Measurements from ENCODE around the gene DNAJC8. TPM values are rescaled to one million over a fixed set of nuclear protein-coding genes. Genes with fewer than 3 reads are reported as not detected.
A peak's percentile ranks its signal among the peaks of the same experiment; 100 is the strongest.

DNAJC8 gene
- total RNA-seq, 1 donor from 2014 or later, result 132 TPM

GRCh38 chr1:28243685-28244311, 11.0 kb upstream of the DNAJC8 start:
- no peak for DNase-seq (ENCODE audit: low read depth, low spot score)
- no peak for TF ChIP-seq CTCF (conservative IDR thresholded peaks at IDR 0.05)
- Mint-ChIP-seq H3K4me1 (peaks cover 26% of the 10 kb centered on the region), H3K4me3 (peak overlapping the region; percentile 17), H3K27ac (ENCODE audit: unreplicated experiment) (no peak overlapping the region), H3K9me3 (no peaks in the 10 kb centered on the region), H3K36me3 (ENCODE audit: low read depth) (no peaks in the 10 kb centered on the region), H3K27me3 (ENCODE audit: low read depth) (no peaks in the 10 kb centered on the region)

GRCh38 chr1:28241638-28242241, 8.9 kb upstream of the DNAJC8 start:
- Mint-ChIP-seq H3K27ac (ENCODE audit: unreplicated experiment) (no peak overlapping the region), H3K4me1 (peaks cover 10% of the 10 kb centered on the region), H3K4me3 (no peak overlapping the region), H3K27me3 (ENCODE audit: low read depth) (no peaks in the 10 kb centered on the region), H3K9me3 (no peaks in the 10 kb centered on the region), H3K36me3 (ENCODE audit: low read depth) (no peaks in the 10 kb centered on the region)
- DNase-seq (ENCODE audit: low read depth, low spot score), result no peak
- no peak for TF ChIP-seq CTCF (conservative IDR thresholded peaks at IDR 0.05)

GRCh38 chr1:28240024-28240423, 7.2 kb upstream of the DNAJC8 start:
- no peaks in the 10 kb centered on the region for H3K27me3 Mint-ChIP-seq (ENCODE audit: low read depth)
- no peaks in the 10 kb centered on the region for H3K9me3 Mint-ChIP-seq
- no peak for DNase-seq (ENCODE audit: low read depth, low spot score)
- no peak overlapping the region for H3K4me3 Mint-ChIP-seq
- H3K27ac Mint-ChIP-seq (ENCODE audit: unreplicated experiment), result no peak overlapping the region
- H3K4me1 Mint-ChIP-seq, result peaks cover 4% of the 10 kb centered on the region
- no peak for TF ChIP-seq CTCF (conservative IDR thresholded peaks at IDR 0.05)
- H3K36me3 Mint-ChIP-seq (ENCODE audit: low read depth), result no peaks in the 10 kb centered on the region

- Mint-ChIP-seq H3K36me3 (ENCODE audit: low read depth) (no peaks in the 10 kb centered on the region), H3K4me1 (peaks cover 3% of the 10 kb centered on the region), H3K9me3 (no peaks in the 10 kb centered on the region), H3K27me3 (ENCODE audit: low read depth) (no peaks in the 10 kb centered on the region), H3K4me3 (peak overlapping the region; percentile 27), H3K27ac (ENCODE audit: unreplicated experiment) (no peak overlapping the region)
- no peak for DNase-seq (ENCODE audit: low read depth, low spot score)
- TF ChIP-seq CTCF (conservative IDR thresholded peaks at IDR 0.05), result no peak
These were observed 6.2 kb upstream of the DNAJC8 start for GRCh38 chr1:28239004-28239403.

- H3K9me3 Mint-ChIP-seq, result no peaks in the 10 kb centered on the region
- no peak for DNase-seq (ENCODE audit: low read depth, low spot score)
- H3K27me3 Mint-ChIP-seq (ENCODE audit: low read depth), result no peaks in the 10 kb centered on the region
- H3K36me3 Mint-ChIP-seq (ENCODE audit: low read depth), result peaks cover 4% of the 10 kb centered on the region
- H3K4me1 Mint-ChIP-seq, result peaks cover 16% of the 10 kb centered on the region
- H3K27ac Mint-ChIP-seq (ENCODE audit: unreplicated experiment), result no peak overlapping the region
- H3K4me3 Mint-ChIP-seq, result no peak overlapping the region
- no peak for TF ChIP-seq CTCF (conservative IDR thresholded peaks at IDR 0.05)
These were observed 4.0 kb upstream of the DNAJC8 start for GRCh38 chr1:28236656-28237322.

Measured in neural crest cell (in vitro differentiated cells).